Astrocyte (in vitro differentiated cells and primary cell): ENCODE measurements around the gene TEX26. TPM values are rescaled to one million over a fixed set of nuclear protein-coding genes. Genes with fewer than 3 reads are reported as not detected.

Experiments used
- DNase-seq: peaks from one replicate; pipeline ENCODE4 v3.0.0-alpha.2; 2010; ENCODE audit warnings: low read depth
- FAIRE-seq: peaks from 2 replicates; lab custom pipeline; 2011; peaks lifted over from hg19 to GRCh38; lab: Jason Lieb, UNC
- H2AFZ ChIP-seq: 2 replicates; pipeline ENCODE4 v1.6.0; 2012; ENCODE audit warnings: low read depth, low read length, inconsistent platforms
- H3K27ac ChIP-seq: 2 replicates; pipeline ENCODE4 v1.5.1; 2011; ENCODE audit warnings: low read depth, low read length, inconsistent platforms
- H3K27me3 ChIP-seq: 2 replicates; pipeline ENCODE4 v1.6.0; 2011; ENCODE audit warnings: low read length, inconsistent platforms; ENCODE audit not compliant: insufficient read depth
- H3K36me3 ChIP-seq: 2 replicates; pipeline ENCODE4 v1.5.1; 2011; ENCODE audit warnings: low read length, inconsistent platforms; ENCODE audit not compliant: insufficient read depth
- H3K4me1 ChIP-seq: 2 replicates; pipeline ENCODE4 v1.5.1; 2011; ENCODE audit warnings: low read length, inconsistent platforms; ENCODE audit not compliant: insufficient read depth
- H3K4me2 ChIP-seq: 2 replicates; pipeline ENCODE4 v1.6.0; 2012; ENCODE audit warnings: low read length, inconsistent platforms
- H3K4me3 ChIP-seq: 2 replicates; pipeline ENCODE4 v1.5.1; 2011; ENCODE audit warnings: low read depth, mild to moderate bottlenecking, low read length, inconsistent platforms; ENCODE audit not compliant: insufficient read depth
- H3K79me2 ChIP-seq: 2 replicates; pipeline ENCODE4 v1.6.0; 2012; ENCODE audit warnings: mild to moderate bottlenecking, low read length, inconsistent platforms; ENCODE audit not compliant: insufficient read depth
- H3K9ac ChIP-seq: 2 replicates; pipeline ENCODE4 v1.6.0; 2012; ENCODE audit warnings: mild to moderate bottlenecking, low read length, inconsistent platforms
- H3K9me3 ChIP-seq: 2 replicates; pipeline ENCODE4 v1.5.1; 2012; ENCODE audit warnings: low read depth, mild to moderate bottlenecking, low read length, inconsistent platforms; ENCODE audit not compliant: insufficient read depth
- H4K20me1 ChIP-seq: 2 replicates; pipeline ENCODE4 v1.6.0; 2012; ENCODE audit warnings: low read length, inconsistent platforms; ENCODE audit not compliant: insufficient read depth
- H3K27ac Mint-ChIP-seq: one replicate; pipeline ENCODE4 v1.8.0; 2021; ENCODE audit warnings: mild to moderate bottlenecking, mixed read lengths; ENCODE audit not compliant: unreplicated experiment
- H3K27me3 Mint-ChIP-seq: one replicate; pipeline ENCODE4 v1.8.0; 2021; ENCODE audit warnings: low read depth, mixed read lengths; ENCODE audit not compliant: unreplicated experiment
- H3K36me3 Mint-ChIP-seq: one replicate; pipeline ENCODE4 v1.8.0; 2021; ENCODE audit warnings: low read depth, mixed read lengths; ENCODE audit not compliant: unreplicated experiment
- H3K4me1 Mint-ChIP-seq: one replicate; pipeline ENCODE4 v1.8.0; 2021; ENCODE audit warnings: low read depth, mixed read lengths; ENCODE audit not compliant: unreplicated experiment
- H3K4me3 Mint-ChIP-seq: one replicate; pipeline ENCODE4 v1.8.0; 2021; ENCODE audit warnings: mild to moderate bottlenecking, moderate library complexity, mixed read lengths; ENCODE audit not compliant: unreplicated experiment
- H3K9me3 Mint-ChIP-seq: one replicate; pipeline ENCODE4 v1.8.0; 2021; ENCODE audit warnings: mild to moderate bottlenecking, mixed read lengths; ENCODE audit not compliant: unreplicated experiment
- EZH2 ChIP-seq: IDR thresholded peaks from 2 replicates; pipeline ENCODE4 v1.6.1; 2012; ENCODE audit warnings: mild to moderate bottlenecking, low read length, inconsistent platforms; ENCODE audit not compliant: insufficient read depth
- total RNA-seq: library from RNA; stranded (reverse); gene quantifications from 2 replicates; pipeline ENCODE4 v1.2.1, GENCODE V29; 2021
- TF ChIP-seq, protein P1 (sequence below): IDR thresholded peaks from 2 replicates; pipeline ENCODE4 v1.5.1; 2011; ENCODE audit warnings: low read depth, mild to moderate bottlenecking, inconsistent platforms, low read length, moderate library complexity; ENCODE audit not compliant: insufficient read depth

TEX26 gene
- total RNA-seq, 1 donor from 2014 or later, result not detected

DNA sequence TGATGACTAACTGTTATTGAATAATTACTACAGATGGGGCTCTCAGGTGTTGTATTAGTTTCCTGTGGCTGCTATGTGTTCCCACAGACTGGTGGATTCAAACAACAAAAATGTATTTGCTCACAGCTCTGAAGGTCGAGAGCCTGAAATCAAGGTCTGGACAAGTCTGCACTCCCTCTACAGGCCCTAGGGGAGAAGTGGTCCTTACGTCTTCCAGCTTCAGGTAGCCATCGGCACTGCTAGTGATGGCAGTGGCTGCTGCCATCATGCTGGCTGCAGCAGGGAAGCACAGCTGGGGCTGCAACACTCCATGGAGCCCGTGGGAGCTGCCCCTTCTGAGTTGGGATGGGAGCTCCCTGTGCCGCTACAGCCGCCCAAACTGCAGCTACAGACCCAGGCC is 1.9 kb downstream of the TEX26 start:
- no peak overlapping the region for H3K27ac ChIP-seq
- no peak overlapping the region for H2AFZ ChIP-seq
- peaks cover 9% of the 10 kb centered on the region for H3K4me1 ChIP-seq
- peaks cover 2% of the 10 kb centered on the region for H3K9me3 Mint-ChIP-seq
- H4K20me1 ChIP-seq, result no peaks in the 10 kb centered on the region
- H3K36me3 Mint-ChIP-seq, result peaks cover 1% of the 10 kb centered on the region
- H3K4me3 ChIP-seq, result no peak overlapping the region
- H3K27ac Mint-ChIP-seq, result no peak overlapping the region
- no peaks in the 10 kb centered on the region for H3K79me2 ChIP-seq
- H3K9me3 ChIP-seq, result no peaks in the 10 kb centered on the region
- no peaks in the 10 kb centered on the region for H3K4me1 Mint-ChIP-seq
- no peaks in the 10 kb centered on the region for H3K36me3 ChIP-seq
- no peak overlapping the region for H3K4me3 Mint-ChIP-seq
- no peak for DNase-seq
- H3K4me2 ChIP-seq, result no peak overlapping the region
- peaks cover 7% of the 10 kb centered on the region for H3K27me3 ChIP-seq
- H3K27me3 Mint-ChIP-seq, result peaks cover 29% of the 10 kb centered on the region
- FAIRE-seq, result no peak
- TF ChIP-seq, protein P1, sequence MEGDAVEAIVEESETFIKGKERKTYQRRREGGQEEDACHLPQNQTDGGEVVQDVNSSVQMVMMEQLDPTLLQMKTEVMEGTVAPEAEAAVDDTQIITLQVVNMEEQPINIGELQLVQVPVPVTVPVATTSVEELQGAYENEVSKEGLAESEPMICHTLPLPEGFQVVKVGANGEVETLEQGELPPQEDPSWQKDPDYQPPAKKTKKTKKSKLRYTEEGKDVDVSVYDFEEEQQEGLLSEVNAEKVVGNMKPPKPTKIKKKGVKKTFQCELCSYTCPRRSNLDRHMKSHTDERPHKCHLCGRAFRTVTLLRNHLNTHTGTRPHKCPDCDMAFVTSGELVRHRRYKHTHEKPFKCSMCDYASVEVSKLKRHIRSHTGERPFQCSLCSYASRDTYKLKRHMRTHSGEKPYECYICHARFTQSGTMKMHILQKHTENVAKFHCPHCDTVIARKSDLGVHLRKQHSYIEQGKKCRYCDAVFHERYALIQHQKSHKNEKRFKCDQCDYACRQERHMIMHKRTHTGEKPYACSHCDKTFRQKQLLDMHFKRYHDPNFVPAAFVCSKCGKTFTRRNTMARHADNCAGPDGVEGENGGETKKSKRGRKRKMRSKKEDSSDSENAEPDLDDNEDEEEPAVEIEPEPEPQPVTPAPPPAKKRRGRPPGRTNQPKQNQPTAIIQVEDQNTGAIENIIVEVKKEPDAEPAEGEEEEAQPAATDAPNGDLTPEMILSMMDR, result no peak
- no peak overlapping the region for H3K9ac ChIP-seq

DNA sequence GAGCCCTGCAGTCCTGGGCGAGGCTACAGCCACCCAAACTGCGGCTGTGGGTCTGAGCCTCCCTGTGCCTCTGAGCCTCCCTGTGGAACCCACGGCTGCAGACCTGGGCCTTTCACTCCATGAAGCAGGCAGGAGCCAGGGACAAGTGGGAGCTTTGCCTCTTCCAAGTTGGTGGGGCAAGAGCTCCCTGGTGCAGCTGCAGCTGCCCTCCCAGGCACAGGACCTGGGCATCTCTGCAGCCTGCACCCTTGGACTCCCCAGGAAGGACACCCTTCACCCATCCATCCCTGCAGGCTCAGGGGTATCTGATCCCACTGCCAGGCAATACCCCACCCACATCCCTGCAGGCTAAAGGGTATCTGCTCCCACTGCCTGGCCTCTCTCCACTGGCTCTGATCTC is 2.3 kb downstream of the TEX26 start:
- TF ChIP-seq, protein P1, result no peak
- no peak for TF ChIP-seq EZH2
- Histone ChIP-seq H3K4me2 (no peak overlapping the region), H3K4me1 (peaks cover 9% of the 10 kb centered on the region), H3K27ac (no peak overlapping the region), H2AFZ (no peak overlapping the region), H3K9ac (no peak overlapping the region), H3K36me3 (no peaks in the 10 kb centered on the region), H3K27me3 (peaks cover 7% of the 10 kb centered on the region), H3K79me2 (no peaks in the 10 kb centered on the region), H3K4me3 (no peak overlapping the region), H3K9me3 (no peaks in the 10 kb centered on the region), H4K20me1 (no peaks in the 10 kb centered on the region)
- Mint-ChIP-seq H3K36me3 (peaks cover 1% of the 10 kb centered on the region), H3K27me3 (peaks cover 29% of the 10 kb centered on the region), H3K27ac (no peak overlapping the region), H3K9me3 (peaks cover 1% of the 10 kb centered on the region), H3K4me3 (no peak overlapping the region), H3K4me1 (no peaks in the 10 kb centered on the region)
- DNase-seq (no peak), FAIRE-seq (no peak)

DNA sequence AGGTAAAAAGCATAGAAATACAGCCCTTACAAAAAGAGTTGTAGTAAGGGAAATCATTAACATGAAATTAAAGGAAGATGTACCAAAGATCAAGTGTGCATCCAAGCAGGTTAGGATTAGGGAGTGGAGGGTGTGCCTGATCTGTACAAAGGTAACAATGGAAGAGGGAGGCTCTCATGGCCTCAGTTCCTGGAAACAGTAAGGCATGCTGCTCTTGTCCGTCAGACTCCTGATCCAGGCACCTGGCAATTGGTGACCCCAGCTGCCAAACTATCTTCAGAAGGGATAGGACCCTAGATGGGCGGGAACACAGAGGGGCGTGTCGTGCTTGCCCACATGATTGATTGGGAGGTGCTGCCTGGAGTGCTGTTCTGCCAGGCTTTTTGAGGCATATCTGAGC is 4.5 kb downstream of the TEX26 start:
- Histone ChIP-seq H3K4me1 (peaks cover 9% of the 10 kb centered on the region), H3K9me3 (no peaks in the 10 kb centered on the region), H3K4me3 (no peak overlapping the region), H3K9ac (no peak overlapping the region), H3K4me2 (no peak overlapping the region), H2AFZ (no peak overlapping the region), H4K20me1 (no peaks in the 10 kb centered on the region), H3K36me3 (no peaks in the 10 kb centered on the region), H3K27ac (no peak overlapping the region), H3K27me3 (peaks cover 5% of the 10 kb centered on the region), H3K79me2 (no peaks in the 10 kb centered on the region)
- TF ChIP-seq, protein P1, result no peak
- TF ChIP-seq EZH2, result no peak
- peaks cover 1% of the 10 kb centered on the region for H3K9me3 Mint-ChIP-seq
- no peak for DNase-seq
- no peak overlapping the region for H3K4me3 Mint-ChIP-seq
- H3K36me3 Mint-ChIP-seq, result peaks cover 1% of the 10 kb centered on the region
- H3K27me3 Mint-ChIP-seq, result peaks cover 23% of the 10 kb centered on the region
- H3K27ac Mint-ChIP-seq, result no peak overlapping the region
- no peak for FAIRE-seq
- no peaks in the 10 kb centered on the region for H3K4me1 Mint-ChIP-seq
